Measurements from ENCODE around the gene UBXN7. TPM values are rescaled to one million over a fixed set of nuclear protein-coding genes. Genes with fewer than 3 reads are reported as not detected.

UBXN7 gene
- total RNA-seq, 1 experiment from 2014 or later = 10.2 TPM

GRCh38 chr3:196351541-196351940 lies 80.7 kb downstream of the UBXN7 start:
- no peak for DNase-seq
- no peak for ATAC-seq
- Histone ChIP-seq H3K9ac (ENCODE audit: low read length) (no peak overlapping the region), H3K27ac (ENCODE audit: low read length) (no peak overlapping the region), H2AFZ (ENCODE audit: low read length) (no peak overlapping the region), H3K4me1 (ENCODE audit: insufficient read depth, low read length) (peaks cover 6% of the 10 kb centered on the region; the same call in 1 of the 2 replicates), H3F3A (ENCODE audit: low read length, unreplicated experiment) (no peaks in the 10 kb centered on the region), H3K27me3 (ENCODE audit: low read length) (no peaks in the 10 kb centered on the region), H3K36me3 (ENCODE audit: low read depth, low read length) (peaks cover 22% of the 10 kb centered on the region), H3K9me3 (ENCODE audit: low read length) (no peaks in the 10 kb centered on the region), H3K9me2 (replicated peaks; ENCODE audit: low read length) (no peaks in the 10 kb centered on the region), H3K4me2 (ENCODE audit: low read length) (no peak overlapping the region), H3K79me2 (ENCODE audit: low read length) (no peaks in the 10 kb centered on the region), H3K4me3 (ENCODE audit: low read length) (no peak overlapping the region), H4K20me1 (ENCODE audit: low read length) (no peaks in the 10 kb centered on the region)
- intact Hi-C loops (cut with micrococcal nuclease) = no loop called here
- TF ChIP-seq EZH2phosphoT487 (IDR thresholded peaks at IDR 0.05; ENCODE audit: borderline replicate concordance, low read length) (no peak), EZH2 (IDR thresholded peaks at IDR 0.05; ENCODE audit: low read length, unreplicated experiment) (no peak)
- TF ChIP-seq, protein P1, sequence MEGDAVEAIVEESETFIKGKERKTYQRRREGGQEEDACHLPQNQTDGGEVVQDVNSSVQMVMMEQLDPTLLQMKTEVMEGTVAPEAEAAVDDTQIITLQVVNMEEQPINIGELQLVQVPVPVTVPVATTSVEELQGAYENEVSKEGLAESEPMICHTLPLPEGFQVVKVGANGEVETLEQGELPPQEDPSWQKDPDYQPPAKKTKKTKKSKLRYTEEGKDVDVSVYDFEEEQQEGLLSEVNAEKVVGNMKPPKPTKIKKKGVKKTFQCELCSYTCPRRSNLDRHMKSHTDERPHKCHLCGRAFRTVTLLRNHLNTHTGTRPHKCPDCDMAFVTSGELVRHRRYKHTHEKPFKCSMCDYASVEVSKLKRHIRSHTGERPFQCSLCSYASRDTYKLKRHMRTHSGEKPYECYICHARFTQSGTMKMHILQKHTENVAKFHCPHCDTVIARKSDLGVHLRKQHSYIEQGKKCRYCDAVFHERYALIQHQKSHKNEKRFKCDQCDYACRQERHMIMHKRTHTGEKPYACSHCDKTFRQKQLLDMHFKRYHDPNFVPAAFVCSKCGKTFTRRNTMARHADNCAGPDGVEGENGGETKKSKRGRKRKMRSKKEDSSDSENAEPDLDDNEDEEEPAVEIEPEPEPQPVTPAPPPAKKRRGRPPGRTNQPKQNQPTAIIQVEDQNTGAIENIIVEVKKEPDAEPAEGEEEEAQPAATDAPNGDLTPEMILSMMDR (conservative IDR thresholded peaks at IDR 0.05; ENCODE audit: low read depth, low read length) = no peak
- CTCF ChIA-PET = no interaction called here
- BruUV-seq (replicated peaks) = no TSS peak
- POLR2A ChIA-PET (ENCODE audit: unreplicated experiment) = no interaction called here

GRCh38 chr3:196350067-196350466 lies 82.2 kb downstream of the UBXN7 start:
- CTCF ChIA-PET = no interaction called here
- H3K4me1 ChIP-seq (ENCODE audit: insufficient read depth, low read length) = peaks cover 6% of the 10 kb centered on the region; the same call in 1 of the 2 replicates

DNA sequence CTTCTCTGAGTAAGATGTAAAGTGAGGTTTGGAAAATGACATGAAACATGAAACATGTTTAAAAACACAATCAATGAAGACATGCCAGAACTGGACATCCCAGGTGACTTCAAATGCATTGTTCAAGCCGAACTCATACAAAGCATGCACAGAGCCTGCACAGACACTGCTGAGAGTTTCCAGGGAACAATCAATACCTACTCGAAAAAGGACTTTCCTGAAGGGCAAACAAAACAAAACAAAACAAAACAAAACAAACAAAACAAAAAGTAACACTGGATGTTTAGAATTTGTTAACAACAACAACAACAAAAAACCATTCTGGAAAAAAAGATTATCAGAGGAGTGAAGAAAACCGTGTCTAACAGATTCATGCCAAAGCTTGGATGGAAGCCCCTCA lies 83.5 kb downstream of the UBXN7 start:
- ATAC-seq = no peak
- CTCF ChIA-PET = no interaction called here

More at GRCh38 chr3:196350067-196350466, 82.2 kb downstream of the UBXN7 start:
- intact Hi-C loops (cut with micrococcal nuclease) = no loop called here
- BruUV-seq (replicated peaks) = no TSS peak
- H4K20me1 ChIP-seq (ENCODE audit: low read length) = no peaks in the 10 kb centered on the region
- H3K9me3 ChIP-seq (ENCODE audit: low read length) = no peaks in the 10 kb centered on the region
- no peak overlapping the region for H2AFZ ChIP-seq (ENCODE audit: low read length)
- ATAC-seq = no peak
- H3K9ac ChIP-seq (ENCODE audit: low read length) = no peak overlapping the region
- no peaks in the 10 kb centered on the region for H3K9me2 ChIP-seq (replicated peaks; ENCODE audit: low read length)
- POLR2A ChIA-PET (ENCODE audit: unreplicated experiment) = no interaction called here
- H3K27me3 ChIP-seq (ENCODE audit: low read length) = no peaks in the 10 kb centered on the region
- no peaks in the 10 kb centered on the region for H3F3A ChIP-seq (ENCODE audit: low read length, unreplicated experiment)
- no peak overlapping the region for H3K27ac ChIP-seq (ENCODE audit: low read length)
- no peak overlapping the region for H3K4me2 ChIP-seq (ENCODE audit: low read length)
- peaks cover 8% of the 10 kb centered on the region for H3K36me3 ChIP-seq (ENCODE audit: low read depth, low read length)
- no peak overlapping the region for H3K4me3 ChIP-seq (ENCODE audit: low read length)
- no peaks in the 10 kb centered on the region for H3K79me2 ChIP-seq (ENCODE audit: low read length)
- TF ChIP-seq, protein P1 (conservative IDR thresholded peaks at IDR 0.05; ENCODE audit: low read depth, low read length) = no peak
- no peak for TF ChIP-seq EZH2phosphoT487 (IDR thresholded peaks at IDR 0.05; ENCODE audit: borderline replicate concordance, low read length)
- no peak for DNase-seq

More for the DNA sequence above, 83.5 kb downstream of the UBXN7 start:
- no peaks in the 10 kb centered on the region for H3K9me3 ChIP-seq (ENCODE audit: low read length)
- H2AFZ ChIP-seq (ENCODE audit: low read length) = no peak overlapping the region
- H3F3A ChIP-seq (ENCODE audit: low read length, unreplicated experiment) = no peaks in the 10 kb centered on the region
- peaks cover 10% of the 10 kb centered on the region for H3K4me1 ChIP-seq (ENCODE audit: insufficient read depth, low read length)
- POLR2A ChIA-PET (ENCODE audit: unreplicated experiment) = no interaction called here
- intact Hi-C loops (cut with micrococcal nuclease) = no loop called here
- no TSS peak for BruUV-seq (replicated peaks)
- H3K4me2 ChIP-seq (ENCODE audit: low read length) = no peak overlapping the region
- no peaks in the 10 kb centered on the region for H4K20me1 ChIP-seq (ENCODE audit: low read length)
- no peaks in the 10 kb centered on the region for H3K9me2 ChIP-seq (replicated peaks; ENCODE audit: low read length)
- 0 out of 2 replicates have a peak, but pooled peaks cover 5% of the 10 kb centered on the region for H3K36me3 ChIP-seq (ENCODE audit: low read depth, low read length)
- TF ChIP-seq, protein P1 (conservative IDR thresholded peaks at IDR 0.05; ENCODE audit: low read depth, low read length) = no peak
- no peak for TF ChIP-seq EZH2 (IDR thresholded peaks at IDR 0.05; ENCODE audit: low read length, unreplicated experiment)
- no peaks in the 10 kb centered on the region for H3K27me3 ChIP-seq (ENCODE audit: low read length)
- no peak overlapping the region for H3K27ac ChIP-seq (ENCODE audit: low read length)
- H3K4me3 ChIP-seq (ENCODE audit: low read length) = no peak overlapping the region
- no peak for DNase-seq
- H3K9ac ChIP-seq (ENCODE audit: low read length) = no peak overlapping the region
- H3K79me2 ChIP-seq (ENCODE audit: low read length) = no peaks in the 10 kb centered on the region

Data from PC-3 (cell line).